BJ (cell line): Measurements from ENCODE around the gene CST8. TPM values are rescaled to one million over a fixed set of nuclear protein-coding genes. Genes with fewer than 3 reads are reported as not detected.

ENCODE experiments used
- CTCF ChIA-PET: fragments of 350-600 bp; formaldehyde crosslinking; extraction: SDS; loops from one replicate; lab custom pipeline; 2021; ENCODE audit warnings: antibody characterized with exemption, inconsistent platforms; lab: Yijun Ruan, JAX
- POLR2A ChIA-PET: fragments of 300-600 bp; sonication (Branson Sonifier 250); formaldehyde crosslinking; extraction: SDS; loops from one replicate; lab custom pipeline; 2021; ENCODE audit warnings: antibody characterized with exemption; lab: Charles Lee
- DNase-seq: peaks from one replicate; pipeline ENCODE4 v3.0.0-alpha.2; 2011; ENCODE audit warnings: low read depth
- H3K27me3 ChIP-seq: 2 replicates; pipeline ENCODE4 v1.6.0; 2011; ENCODE audit warnings: low read length; ENCODE audit not compliant: control insufficient read depth, insufficient read depth
- H3K36me3 ChIP-seq: 2 replicates; pipeline ENCODE4 v1.5.1; 2011; ENCODE audit warnings: low read length; ENCODE audit not compliant: control insufficient read depth, insufficient read depth
- H3K4me3 ChIP-seq: 2 replicates; pipeline ENCODE4 v1.5.1; 2011; ENCODE audit warnings: low read depth, mild to moderate bottlenecking, control low read depth, low read length
- CTCF ChIP-seq: IDR thresholded peaks from 2 replicates; pipeline ENCODE4 v1.5.1; 2011; ENCODE audit warnings: low read depth, mild to moderate bottlenecking, control low read depth, inconsistent platforms, low read length, moderate library complexity; ENCODE audit not compliant: insufficient read depth
- polyA plus RNA-seq: library from polyadenylated mRNA; depleted of rRNA; stranded (reverse); fragments of >200 nt; gene quantifications from 2 replicates; pipeline ENCODE4 v1.2.3, GENCODE V29; 2011

CST8 gene
- polyA plus RNA-seq, 1 experiment = not detected

DNA sequence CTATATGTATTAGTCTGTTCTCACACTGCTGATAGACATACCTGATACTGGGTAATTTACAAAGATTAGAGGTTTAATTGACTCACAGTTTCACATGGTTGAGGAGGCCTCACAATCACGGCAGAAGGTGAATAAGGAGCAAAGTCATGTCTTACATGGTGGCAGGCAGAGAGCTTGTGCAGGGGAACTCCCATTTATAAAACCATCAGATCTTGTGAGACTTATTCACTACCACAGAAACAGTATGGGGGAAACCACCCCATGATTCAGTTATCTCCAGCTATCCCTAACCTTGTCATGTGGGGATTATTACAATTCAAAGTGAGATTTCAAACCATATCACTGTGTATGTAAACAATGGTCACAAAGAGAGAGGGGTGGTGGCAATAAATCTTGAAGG is 6.6 kb downstream of the CST8 start:
- POLR2A ChIA-PET = no interaction called here
- DNase-seq = no peak
- CTCF ChIA-PET = interaction anchor here (2.4 kb wide), 1 partner anchor 11 kb away, joined by 7 read pairs; no protein-coding TSS in a partner anchor
- Histone ChIP-seq H3K36me3 (no peaks in the 10 kb centered on the region), H3K27me3 (no peaks in the 10 kb centered on the region), H3K4me3 (no peak overlapping the region)
- TF ChIP-seq CTCF = no peak

DNA sequence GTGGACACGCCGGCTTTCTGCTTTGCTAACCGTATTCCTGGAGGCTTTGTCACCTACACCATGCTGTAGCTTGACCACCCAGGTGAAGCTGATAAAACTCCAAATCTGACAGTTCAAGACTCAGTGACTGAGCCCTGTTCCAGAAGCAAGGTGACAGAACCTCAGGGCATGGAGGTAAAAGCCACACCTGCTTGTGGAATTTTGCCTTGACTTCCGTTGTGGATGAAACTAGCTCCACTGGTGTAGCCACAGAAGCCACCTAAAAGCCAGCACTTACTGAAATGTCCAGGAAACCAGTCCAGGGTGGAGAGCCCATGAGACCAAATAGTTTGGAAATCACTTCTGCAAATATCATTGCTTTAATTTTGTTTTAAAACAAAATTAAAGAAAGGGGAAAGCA is 11.0 kb downstream of the CST8 start:
- no peak for DNase-seq
- no peaks in the 10 kb centered on the region for H3K36me3 ChIP-seq
- no peaks in the 10 kb centered on the region for H3K27me3 ChIP-seq
- CTCF ChIA-PET = no interaction called here
- POLR2A ChIA-PET = no interaction called here
- no peak overlapping the region for H3K4me3 ChIP-seq
- TF ChIP-seq CTCF = no peak

DNA sequence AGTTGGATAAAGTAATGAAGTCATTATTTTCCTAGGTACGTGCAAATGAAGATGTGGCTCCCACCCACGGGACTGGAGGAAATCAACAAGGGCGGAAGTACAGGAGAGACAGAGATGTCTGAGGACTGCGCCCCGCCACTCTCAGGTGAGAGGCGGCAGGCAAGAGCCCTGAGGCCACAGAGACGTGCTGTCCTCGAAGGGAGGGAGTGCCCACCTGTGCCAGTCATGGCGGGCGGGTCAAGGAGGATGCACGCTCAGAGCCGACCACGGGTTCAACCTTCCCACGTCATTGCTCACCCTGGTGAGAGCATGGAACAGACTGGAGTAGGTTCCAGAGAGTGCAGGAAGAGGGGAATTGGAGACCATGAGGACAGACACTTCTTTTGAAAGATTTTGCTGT is 12.7 kb downstream of the CST8 start:
- Histone ChIP-seq H3K27me3 (no peaks in the 10 kb centered on the region), H3K4me3 (no peak overlapping the region), H3K36me3 (no peaks in the 10 kb centered on the region)
- ChIA-PET CTCF (no interaction called here), POLR2A (no interaction called here)
- no peak for TF ChIP-seq CTCF
- DNase-seq = no peak

DNA sequence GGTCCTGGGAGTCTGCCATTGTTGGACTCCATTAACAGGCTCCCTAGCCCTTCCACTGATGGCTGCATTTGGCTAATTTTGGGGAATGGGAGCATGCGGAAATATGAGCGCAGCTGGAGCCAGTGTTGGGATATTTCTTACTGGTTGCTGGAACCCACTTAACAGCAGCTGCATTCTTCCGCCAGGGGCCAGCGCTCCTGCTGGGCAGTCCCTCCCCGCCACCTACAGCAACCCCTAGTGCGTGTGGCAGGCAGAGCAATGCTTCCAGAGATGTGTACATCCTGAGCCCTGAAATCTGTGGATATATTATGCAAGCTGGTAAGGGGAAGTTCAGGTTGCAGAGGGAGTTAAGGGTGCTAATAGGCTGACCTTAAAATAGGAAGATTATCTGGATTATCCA is 16.4 kb downstream of the CST8 start:
- DNase-seq = no peak
- POLR2A ChIA-PET = no interaction called here
- no peaks in the 10 kb centered on the region for H3K36me3 ChIP-seq
- H3K4me3 ChIP-seq = no peak overlapping the region
- TF ChIP-seq CTCF = no peak
- CTCF ChIA-PET = interaction anchor here (2.5 kb wide), 1 partner anchor 9 kb away, joined by 7 read pairs; no protein-coding TSS in a partner anchor
- no peaks in the 10 kb centered on the region for H3K27me3 ChIP-seq

GRCh38 chr20:23508449-23509229 is 17.7 kb downstream of the CST8 start:
- no peak for TF ChIP-seq CTCF
- Histone ChIP-seq H3K4me3 (no peak overlapping the region), H3K27me3 (no peaks in the 10 kb centered on the region), H3K36me3 (no peaks in the 10 kb centered on the region)
- CTCF ChIA-PET = interaction anchor here (0.6 to 2.5 kb wide), 2 partner anchors 10 to 67 kb away, joined by 3 to 7 read pairs; no protein-coding TSS in a partner anchor
- no peak for DNase-seq
- POLR2A ChIA-PET = no interaction called here
